Measurements from ENCODE around the gene TMEM132E.

DNA sequence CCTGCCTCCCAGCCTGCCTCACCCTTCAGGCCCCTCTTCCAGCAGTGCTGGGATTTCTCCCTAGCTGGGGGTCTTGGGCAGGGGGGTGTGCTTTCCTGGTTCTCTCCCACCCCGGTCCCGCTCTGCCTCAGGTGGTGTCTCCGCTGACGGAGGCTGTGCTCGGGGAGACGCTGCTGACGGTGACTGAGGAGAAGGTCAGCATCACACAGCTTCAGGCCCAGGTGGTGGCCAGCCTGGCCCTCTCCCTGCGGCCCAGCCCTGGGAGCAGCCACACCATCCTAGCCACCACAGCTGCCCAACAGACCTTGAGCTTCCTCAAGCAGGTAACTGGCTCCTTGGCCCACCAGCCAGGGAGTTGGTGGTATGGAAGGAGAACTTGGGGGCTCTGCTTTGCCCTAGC, 56.5 kb downstream of the TMEM132E start:
- TF ChIP-seq TAF1 (IDR thresholded peaks at IDR 0.05; ENCODE audit: low read depth, low read length) (no peak), ZNF274 (IDR thresholded peaks at IDR 0.05; ENCODE audit: borderline replicate concordance, extremely low read depth, low read length) (no peak), EZH2 (IDR thresholded peaks at IDR 0.05; ENCODE audit: low read depth, low read length, severe bottlenecking) (no peak), SP1 (IDR thresholded peaks at IDR 0.05; ENCODE audit: low read depth, low read length) (no peak)

Measured in H1 (cell line).